Measurements from ENCODE around the gene AKAP10. TPM values are rescaled to one million over a fixed set of nuclear protein-coding genes. Genes with fewer than 3 reads are reported as not detected.

Gene AKAP10
- total RNA-seq, 4 donors from 2014 or later, result 21.9 to 39.1 (median 30.3) TPM

DNA sequence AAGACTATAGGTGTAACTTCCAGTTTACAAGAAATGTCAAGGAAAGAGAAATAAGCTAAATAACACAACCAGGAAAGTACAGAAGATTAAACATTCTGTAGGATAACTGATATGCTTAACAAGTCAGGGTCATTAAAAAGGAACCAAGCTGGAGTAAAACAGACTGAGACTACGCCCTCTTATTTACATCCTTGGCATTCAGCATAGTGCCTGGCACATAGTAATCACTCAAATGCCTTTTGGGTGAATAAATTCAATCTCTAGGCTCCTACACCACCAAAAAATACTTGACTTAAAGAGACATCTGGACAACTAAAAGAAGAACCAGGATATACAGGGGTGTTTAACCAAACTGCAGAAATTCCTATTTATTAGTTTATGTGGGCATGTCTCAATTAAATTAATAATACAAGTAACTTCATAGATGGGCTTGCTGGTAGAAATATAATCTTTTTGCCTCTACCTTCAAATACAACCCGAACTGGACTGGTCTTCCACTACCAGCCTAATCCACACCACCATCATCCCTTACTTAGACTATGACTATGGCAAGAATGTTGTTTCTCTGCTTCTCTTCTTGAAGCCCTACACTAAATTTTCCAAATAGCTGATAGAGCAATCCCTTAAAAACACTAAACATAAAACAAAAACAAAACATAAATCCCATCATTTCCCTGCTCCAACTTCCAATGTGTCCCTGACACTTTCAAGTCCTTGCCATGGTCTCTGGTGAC lies 62.2 kb downstream of the AKAP10 start:
- no peak for DNase-seq (ENCODE audit: low spot score)
- ATAC-seq (ENCODE audit: low FRiP score), result no peak
- TF ChIP-seq, protein P1, sequence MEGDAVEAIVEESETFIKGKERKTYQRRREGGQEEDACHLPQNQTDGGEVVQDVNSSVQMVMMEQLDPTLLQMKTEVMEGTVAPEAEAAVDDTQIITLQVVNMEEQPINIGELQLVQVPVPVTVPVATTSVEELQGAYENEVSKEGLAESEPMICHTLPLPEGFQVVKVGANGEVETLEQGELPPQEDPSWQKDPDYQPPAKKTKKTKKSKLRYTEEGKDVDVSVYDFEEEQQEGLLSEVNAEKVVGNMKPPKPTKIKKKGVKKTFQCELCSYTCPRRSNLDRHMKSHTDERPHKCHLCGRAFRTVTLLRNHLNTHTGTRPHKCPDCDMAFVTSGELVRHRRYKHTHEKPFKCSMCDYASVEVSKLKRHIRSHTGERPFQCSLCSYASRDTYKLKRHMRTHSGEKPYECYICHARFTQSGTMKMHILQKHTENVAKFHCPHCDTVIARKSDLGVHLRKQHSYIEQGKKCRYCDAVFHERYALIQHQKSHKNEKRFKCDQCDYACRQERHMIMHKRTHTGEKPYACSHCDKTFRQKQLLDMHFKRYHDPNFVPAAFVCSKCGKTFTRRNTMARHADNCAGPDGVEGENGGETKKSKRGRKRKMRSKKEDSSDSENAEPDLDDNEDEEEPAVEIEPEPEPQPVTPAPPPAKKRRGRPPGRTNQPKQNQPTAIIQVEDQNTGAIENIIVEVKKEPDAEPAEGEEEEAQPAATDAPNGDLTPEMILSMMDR (IDR thresholded peaks at IDR 0.05), result no peak

DNA sequence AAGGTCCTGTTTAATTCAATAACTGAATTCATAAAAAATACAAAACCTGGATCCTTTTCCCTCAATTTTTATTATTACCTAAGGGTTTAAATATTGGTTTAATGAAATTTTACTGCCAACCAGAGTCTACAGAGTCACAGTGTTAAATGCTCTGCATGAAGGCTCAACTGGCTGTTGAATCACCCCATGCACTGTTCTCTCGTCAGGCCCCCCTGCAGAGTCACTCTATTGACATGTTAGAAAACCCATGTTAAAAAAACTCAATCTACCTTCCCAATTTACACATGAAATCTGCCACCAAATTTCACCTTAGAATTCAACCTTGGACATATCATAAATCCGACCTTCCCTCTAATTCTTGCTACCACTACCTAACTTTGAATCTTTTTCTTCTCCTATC lies 66.6 kb downstream of the AKAP10 start:
- TF ChIP-seq, protein P1 (IDR thresholded peaks at IDR 0.05), result no peak
- DNase-seq (ENCODE audit: low spot score) (no peak), ATAC-seq (ENCODE audit: low FRiP score) (no peak)

DNA sequence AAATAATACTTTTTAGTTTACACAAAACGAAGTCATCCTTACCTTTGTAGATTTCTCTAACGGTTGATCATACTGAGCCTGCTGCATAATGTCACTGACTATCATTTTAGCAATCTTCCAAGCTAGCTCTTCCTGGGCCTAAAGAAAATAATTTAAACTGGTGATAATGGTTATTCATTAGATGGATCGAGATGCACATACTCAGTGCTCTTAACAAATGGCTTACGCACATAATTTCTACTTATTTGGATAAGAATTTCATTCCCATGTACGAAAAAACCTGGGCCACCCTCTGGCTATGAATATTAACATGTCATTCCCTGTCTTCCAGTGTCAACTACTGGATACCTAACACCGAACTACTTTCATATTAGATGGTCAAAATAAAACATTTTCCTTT lies 68.5 kb downstream of the AKAP10 start:
- TF ChIP-seq, protein P1 (IDR thresholded peaks at IDR 0.05), result no peak
- ATAC-seq (ENCODE audit: low FRiP score) (no peak), DNase-seq (ENCODE audit: low spot score) (no peak)

DNA sequence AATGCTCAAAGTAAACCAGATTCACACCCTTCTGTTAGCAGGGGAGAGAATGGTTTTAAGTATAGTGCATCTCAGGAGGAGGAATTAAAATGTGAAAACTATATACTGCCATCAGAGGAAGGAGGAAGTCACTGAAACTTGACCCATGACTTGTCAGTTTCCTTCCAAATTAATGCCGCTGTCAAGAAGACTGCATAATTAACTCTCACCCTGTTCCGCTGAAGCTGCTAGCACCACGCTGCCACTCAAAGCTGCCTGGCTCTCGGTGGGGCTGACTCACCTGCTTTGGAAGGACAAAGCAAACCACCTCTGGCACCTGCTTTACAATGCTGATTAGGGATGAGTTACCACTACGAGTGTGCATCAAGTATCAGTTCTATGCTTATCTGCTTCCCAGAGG lies 72.1 kb downstream of the AKAP10 start:
- TF ChIP-seq, protein P1 (IDR thresholded peaks at IDR 0.05), result no peak
- no peak for DNase-seq (ENCODE audit: low spot score)
- ATAC-seq (ENCODE audit: low FRiP score), result no peak

DNA sequence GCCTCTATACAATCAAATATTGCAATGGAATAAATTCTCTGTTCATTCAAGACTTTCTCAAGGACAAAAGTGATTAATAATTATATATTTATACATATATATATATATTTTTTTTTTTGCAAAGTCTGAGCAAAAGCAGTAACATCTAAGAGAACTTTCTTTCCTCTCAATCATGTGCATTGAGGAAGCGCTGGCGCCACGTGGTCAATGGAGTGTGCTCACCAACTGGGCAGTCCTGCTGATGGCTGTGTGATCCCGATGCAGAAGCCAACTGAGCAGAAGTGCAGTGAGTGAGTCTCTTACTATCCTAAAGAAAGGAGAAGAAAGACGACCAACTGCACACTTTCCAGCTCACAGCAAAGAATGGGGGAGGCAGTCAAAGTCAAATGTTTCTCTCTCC lies 72.7 kb downstream of the AKAP10 start:
- TF ChIP-seq, protein P1 (IDR thresholded peaks at IDR 0.05), result no peak
- DNase-seq (ENCODE audit: low spot score) (no peak), ATAC-seq (ENCODE audit: low FRiP score) (no peak)

DNA sequence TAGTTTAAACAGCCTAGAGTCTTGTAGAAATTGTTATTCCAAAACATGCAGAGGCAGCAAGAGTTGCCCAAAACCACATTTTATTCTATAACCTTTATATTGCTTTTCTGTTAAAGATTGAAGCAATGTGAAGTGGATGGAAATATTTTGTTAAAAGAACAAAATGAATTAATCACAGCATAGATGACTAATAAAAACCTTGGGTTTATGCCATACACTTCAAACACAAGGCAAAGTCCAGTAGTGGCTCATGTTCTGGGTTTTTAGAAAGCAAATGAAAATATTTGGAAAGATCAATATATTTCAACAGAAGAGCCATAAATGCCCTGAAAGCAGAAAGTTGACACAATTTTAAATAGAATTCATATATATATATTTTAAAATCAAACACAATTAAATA lies 73.2 kb downstream of the AKAP10 start:
- TF ChIP-seq, protein P1 (IDR thresholded peaks at IDR 0.05), result no peak
- ATAC-seq (ENCODE audit: low FRiP score) (peak; percentile 35), DNase-seq (ENCODE audit: low spot score) (no peak)

DNA sequence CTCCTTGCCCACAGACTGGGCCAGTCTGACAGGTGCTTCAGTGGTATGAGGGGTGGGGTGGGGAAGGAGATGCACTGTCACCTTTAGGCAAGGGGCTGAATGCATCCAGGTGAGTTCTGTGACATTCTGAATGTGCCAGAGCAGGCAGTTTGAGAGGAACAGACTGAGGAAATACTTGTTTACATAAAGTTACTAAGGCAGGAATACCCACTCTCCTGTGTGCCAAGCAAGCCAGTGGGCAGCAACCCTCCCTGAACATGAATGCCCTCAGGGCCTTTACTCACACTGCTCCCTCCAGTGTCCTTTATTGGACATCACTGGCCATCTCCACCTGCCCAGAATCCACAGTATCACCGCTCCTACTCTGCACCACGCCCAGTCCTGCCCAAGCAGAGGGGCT lies 76.8 kb downstream of the AKAP10 start:
- ATAC-seq (ENCODE audit: low FRiP score) (no peak), DNase-seq (ENCODE audit: low spot score) (no peak)
- TF ChIP-seq, protein P1 (IDR thresholded peaks at IDR 0.05), result no peak
